ENCODE measurements around the gene BICRA.

Gene BICRA

GRCh38 chr19:47670736-47671135, 61.8 kb downstream of the BICRA start:
- TF ChIP-seq, protein P1, sequence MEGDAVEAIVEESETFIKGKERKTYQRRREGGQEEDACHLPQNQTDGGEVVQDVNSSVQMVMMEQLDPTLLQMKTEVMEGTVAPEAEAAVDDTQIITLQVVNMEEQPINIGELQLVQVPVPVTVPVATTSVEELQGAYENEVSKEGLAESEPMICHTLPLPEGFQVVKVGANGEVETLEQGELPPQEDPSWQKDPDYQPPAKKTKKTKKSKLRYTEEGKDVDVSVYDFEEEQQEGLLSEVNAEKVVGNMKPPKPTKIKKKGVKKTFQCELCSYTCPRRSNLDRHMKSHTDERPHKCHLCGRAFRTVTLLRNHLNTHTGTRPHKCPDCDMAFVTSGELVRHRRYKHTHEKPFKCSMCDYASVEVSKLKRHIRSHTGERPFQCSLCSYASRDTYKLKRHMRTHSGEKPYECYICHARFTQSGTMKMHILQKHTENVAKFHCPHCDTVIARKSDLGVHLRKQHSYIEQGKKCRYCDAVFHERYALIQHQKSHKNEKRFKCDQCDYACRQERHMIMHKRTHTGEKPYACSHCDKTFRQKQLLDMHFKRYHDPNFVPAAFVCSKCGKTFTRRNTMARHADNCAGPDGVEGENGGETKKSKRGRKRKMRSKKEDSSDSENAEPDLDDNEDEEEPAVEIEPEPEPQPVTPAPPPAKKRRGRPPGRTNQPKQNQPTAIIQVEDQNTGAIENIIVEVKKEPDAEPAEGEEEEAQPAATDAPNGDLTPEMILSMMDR (conservative IDR thresholded peaks at IDR 0.05; ENCODE audit: control insufficient read depth, insufficient read depth, low read depth, low read length) = no peak
- H3K4me3 ChIP-seq (ENCODE audit: control insufficient read depth, low read depth, low read length) = no peak overlapping the region
- DNase-seq (ENCODE audit: low read depth) = no peak

- DNase-seq (ENCODE audit: low read depth) = no peak
- no peak overlapping the region for H3K4me3 ChIP-seq (ENCODE audit: control insufficient read depth, low read depth, low read length)
- TF ChIP-seq, protein P1 (conservative IDR thresholded peaks at IDR 0.05; ENCODE audit: control insufficient read depth, insufficient read depth, low read depth, low read length) = no peak
Observed at GRCh38 chr19:47671499-47671898, 62.6 kb downstream of the BICRA start.

GRCh38 chr19:47673426-47673825, 64.5 kb downstream of the BICRA start:
- TF ChIP-seq, protein P1 (conservative IDR thresholded peaks at IDR 0.05; ENCODE audit: control insufficient read depth, insufficient read depth, low read depth, low read length) = no peak
- no peak for DNase-seq (ENCODE audit: low read depth)
- no peak overlapping the region for H3K4me3 ChIP-seq (ENCODE audit: control insufficient read depth, low read depth, low read length)

- TF ChIP-seq, protein P1 (conservative IDR thresholded peaks at IDR 0.05; ENCODE audit: control insufficient read depth, insufficient read depth, low read depth, low read length) = no peak
- no peak overlapping the region for H3K4me3 ChIP-seq (ENCODE audit: control insufficient read depth, low read depth, low read length)
- no peak for DNase-seq (ENCODE audit: low read depth)
Observed at GRCh38 chr19:47674548-47674947, 65.6 kb downstream of the BICRA start.

- TF ChIP-seq, protein P1 (conservative IDR thresholded peaks at IDR 0.05; ENCODE audit: control insufficient read depth, insufficient read depth, low read depth, low read length) = no peak
- no peak for DNase-seq (ENCODE audit: low read depth)
- H3K4me3 ChIP-seq (ENCODE audit: control insufficient read depth, low read depth, low read length) = no peak overlapping the region
Observed at GRCh38 chr19:47675271-47675670, 66.3 kb downstream of the BICRA start.

DNA sequence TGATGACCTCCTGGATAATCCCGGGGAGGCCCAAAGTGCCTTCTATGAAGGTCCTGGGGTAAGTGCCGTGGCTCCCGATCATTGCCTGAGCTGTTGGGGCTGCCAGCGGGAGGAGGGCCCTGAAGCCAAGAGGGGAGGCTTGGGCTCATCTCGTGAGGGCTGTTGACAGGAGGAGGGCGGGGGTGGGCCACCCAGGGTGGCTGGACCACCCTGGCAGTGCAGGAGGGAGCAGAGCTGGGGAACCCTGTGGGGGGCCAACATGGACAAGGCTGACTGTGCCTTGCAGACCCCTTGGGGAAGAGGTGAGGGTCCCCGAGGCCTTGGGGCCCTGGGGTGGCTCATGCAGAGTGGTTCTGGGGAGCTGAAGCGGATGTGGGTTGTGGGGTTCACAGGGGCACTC, 66.9 kb downstream of the BICRA start:
- DNase-seq (ENCODE audit: low read depth) = no peak
- H3K4me3 ChIP-seq (ENCODE audit: control insufficient read depth, low read depth, low read length) = no peak overlapping the region
- TF ChIP-seq, protein P1 (conservative IDR thresholded peaks at IDR 0.05; ENCODE audit: control insufficient read depth, insufficient read depth, low read depth, low read length) = no peak

GRCh38 chr19:47676811-47677210, 67.9 kb downstream of the BICRA start:
- no peak overlapping the region for H3K4me3 ChIP-seq (ENCODE audit: control insufficient read depth, low read depth, low read length)
- no peak for DNase-seq (ENCODE audit: low read depth)
- TF ChIP-seq, protein P1 (conservative IDR thresholded peaks at IDR 0.05; ENCODE audit: control insufficient read depth, insufficient read depth, low read depth, low read length) = no peak
